ENCODE results near the gene FBXL19. TPM values are rescaled to one million over a fixed set of nuclear protein-coding genes. Genes with fewer than 3 reads are reported as not detected.

Gene FBXL19
- total and polyA plus RNA-seq, 2 experiments from 2014 or later, result 0.64 to 18.2 TPM

DNA sequence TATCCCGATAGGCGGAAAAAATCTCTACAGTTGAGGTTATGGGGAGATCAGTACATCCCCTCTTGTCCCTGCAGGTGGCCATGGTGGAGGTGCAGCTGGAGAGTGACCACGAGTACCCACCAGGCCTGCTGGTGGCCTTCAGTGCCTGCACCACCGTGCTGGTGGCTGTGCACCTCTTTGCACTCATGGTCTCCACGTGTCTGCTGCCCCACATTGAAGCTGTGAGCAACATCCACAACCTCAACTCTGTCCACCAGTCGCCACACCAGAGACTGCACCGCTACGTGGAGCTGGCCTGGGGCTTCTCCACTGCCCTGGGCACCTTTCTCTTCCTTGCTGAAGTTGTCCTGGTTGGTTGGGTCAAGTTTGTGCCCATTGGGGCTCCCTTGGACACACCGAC lies 29.7 kb downstream of the FBXL19 start:
- in situ Hi-C loops (cut with MboI), result loop anchor here (25.0 kb wide), 2 partner anchors 759 to 934 kb away; a partner anchor contains a TSS

DNA sequence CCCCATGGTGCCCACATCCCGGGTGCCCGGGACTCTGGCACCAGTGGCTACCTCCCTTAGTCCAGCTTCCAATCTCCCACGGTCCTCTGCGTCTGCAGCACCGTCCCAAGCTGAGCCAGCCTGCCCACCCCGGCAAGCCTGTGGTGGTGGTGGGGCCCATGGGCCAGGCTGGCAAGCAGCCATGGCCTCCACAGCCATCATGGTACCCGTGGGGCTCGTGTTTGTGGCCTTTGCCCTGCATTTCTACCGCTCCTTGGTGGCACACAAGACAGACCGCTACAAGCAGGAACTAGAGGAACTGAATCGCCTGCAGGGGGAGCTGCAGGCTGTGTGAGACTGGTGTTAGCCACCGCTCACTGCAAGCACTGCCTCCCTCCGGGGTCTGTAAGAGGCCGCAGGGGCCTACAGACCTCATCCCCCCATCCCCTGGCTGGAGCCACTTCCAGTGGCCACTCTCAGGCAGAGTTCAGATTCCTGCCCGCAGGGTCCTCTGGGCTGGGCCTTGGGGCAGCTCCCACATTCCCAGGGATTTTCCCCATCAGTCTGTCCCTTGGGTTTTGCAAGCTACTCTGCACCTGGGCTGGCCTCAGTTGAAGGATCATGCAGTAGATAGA lies 30.2 kb downstream of the FBXL19 start:
- no peaks in the 10 kb centered on the region for H3K9me2 ChIP-seq (ENCODE audit: insufficient read depth)
- no peak overlapping the region for H3K4me3 ChIP-seq
- H3K4me1 ChIP-seq (ENCODE audit: insufficient read depth), result peaks cover 17% of the 10 kb centered on the region
- H3K27me3 ChIP-seq (replicated peaks; ENCODE audit: insufficient read depth), result no peaks in the 10 kb centered on the region
- no peak for TF ChIP-seq EZH2 (IDR thresholded peaks at IDR 0.05; ENCODE audit: insufficient read depth, poor library complexity, severe bottlenecking)
- TF ChIP-seq EZH2phosphoT487 (IDR thresholded peaks at IDR 0.05; ENCODE audit: insufficient read depth, low read depth), result no peak
- H3K9me3 ChIP-seq (ENCODE audit: low read depth), result no peaks in the 10 kb centered on the region
- H3K27ac ChIP-seq, result peak overlapping the region; percentile 5; the same call in 1 of the 2 replicates
- peaks cover 14% of the 10 kb centered on the region for H3K79me2 ChIP-seq (ENCODE audit: insufficient read depth)
- H4K20me1 ChIP-seq (ENCODE audit: insufficient read depth), result no peaks in the 10 kb centered on the region
- H3F3A ChIP-seq (ENCODE audit: insufficient read depth), result peaks cover 33% of the 10 kb centered on the region
- peak; percentile 85 for DNase-seq
- no peaks in the 10 kb centered on the region for H3K36me3 ChIP-seq (ENCODE audit: low read depth)
- no peak overlapping the region for H3K4me2 ChIP-seq (ENCODE audit: unreplicated experiment)
- H3K9ac ChIP-seq, result no peak overlapping the region
- WGBS, 2 experiments (ENCODE audit: low coverage in 1 of 2, low lambda C conversion rate in 2 of 2, missing lambda C conversion rate in 2 of 2), result 28% methylated on average over 15 of the region's 15 CpGs
- in situ Hi-C loops (cut with MboI), result loop anchor here (25.0 kb wide), 2 partner anchors 759 to 934 kb away; a partner anchor contains a TSS
- H2AFZ ChIP-seq, result no peak overlapping the region

More for the DNA sequence above, 29.7 kb downstream of the FBXL19 start:
- TF ChIP-seq EZH2phosphoT487 (IDR thresholded peaks at IDR 0.05; ENCODE audit: insufficient read depth, low read depth) (no peak), EZH2 (IDR thresholded peaks at IDR 0.05; ENCODE audit: insufficient read depth, poor library complexity, severe bottlenecking) (no peak)
- peaks cover 17% of the 10 kb centered on the region; the same call in 1 of the 2 replicates for H3K4me1 ChIP-seq (ENCODE audit: insufficient read depth)
- no peaks in the 10 kb centered on the region for H4K20me1 ChIP-seq (ENCODE audit: insufficient read depth)
- H3K27me3 ChIP-seq (replicated peaks; ENCODE audit: insufficient read depth), result no peaks in the 10 kb centered on the region
- H3K9me2 ChIP-seq (ENCODE audit: insufficient read depth), result no peaks in the 10 kb centered on the region
- no peak overlapping the region for H3K27ac ChIP-seq
- no peak overlapping the region for H2AFZ ChIP-seq
- H3F3A ChIP-seq (ENCODE audit: insufficient read depth), result peaks cover 33% of the 10 kb centered on the region
- WGBS, 2 experiments (ENCODE audit: low coverage in 1 of 2, low lambda C conversion rate in 2 of 2, missing lambda C conversion rate in 2 of 2), result 76 to 77% methylated on average over 9 of the region's 9 CpGs
- H3K4me3 ChIP-seq, result no peak overlapping the region
- H3K4me2 ChIP-seq (ENCODE audit: unreplicated experiment), result no peak overlapping the region
- H3K9me3 ChIP-seq (ENCODE audit: low read depth), result no peaks in the 10 kb centered on the region
- no peak overlapping the region for H3K9ac ChIP-seq
- H3K36me3 ChIP-seq (ENCODE audit: low read depth), result no peaks in the 10 kb centered on the region
- DNase-seq, result no peak
- peaks cover 10% of the 10 kb centered on the region; the same call in 1 of the 2 replicates for H3K79me2 ChIP-seq (ENCODE audit: insufficient read depth)

DNA sequence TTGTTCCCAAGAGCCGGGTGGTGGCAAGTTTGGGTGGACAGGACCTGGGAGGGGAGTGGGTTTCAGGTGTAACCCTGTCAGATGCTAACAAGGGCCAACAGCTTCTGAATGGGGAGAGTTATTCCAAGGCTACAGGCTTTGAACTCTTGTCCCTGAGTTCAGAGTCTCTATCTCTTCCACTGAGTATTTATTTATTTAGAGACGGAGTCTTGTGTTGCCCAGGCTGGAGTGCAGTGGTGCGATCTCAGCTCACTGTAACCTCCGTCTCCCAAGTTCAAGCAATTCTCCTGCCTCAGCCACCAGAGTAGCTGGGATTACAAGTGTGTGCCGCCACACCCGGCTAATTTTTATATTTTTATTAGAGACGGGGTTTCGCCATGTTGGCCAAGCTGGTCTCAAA lies 31.6 kb downstream of the FBXL19 start:
- Histone ChIP-seq H3K27ac (no peak overlapping the region), H2AFZ (no peak overlapping the region), H3K79me2 (ENCODE audit: insufficient read depth) (peaks cover 17% of the 10 kb centered on the region), H4K20me1 (ENCODE audit: insufficient read depth) (no peaks in the 10 kb centered on the region), H3F3A (ENCODE audit: insufficient read depth) (peaks cover 33% of the 10 kb centered on the region), H3K9me3 (ENCODE audit: low read depth) (no peaks in the 10 kb centered on the region), H3K4me1 (ENCODE audit: insufficient read depth) (peaks cover 21% of the 10 kb centered on the region), H3K4me3 (no peak overlapping the region), H3K36me3 (ENCODE audit: low read depth) (peaks cover 1% of the 10 kb centered on the region; the same call in 1 of the 2 replicates), H3K9ac (no peak overlapping the region), H3K9me2 (ENCODE audit: insufficient read depth) (no peaks in the 10 kb centered on the region), H3K27me3 (replicated peaks; ENCODE audit: insufficient read depth) (no peaks in the 10 kb centered on the region), H3K4me2 (ENCODE audit: unreplicated experiment) (no peak overlapping the region)
- TF ChIP-seq EZH2phosphoT487 (IDR thresholded peaks at IDR 0.05; ENCODE audit: insufficient read depth, low read depth) (no peak), EZH2 (IDR thresholded peaks at IDR 0.05; ENCODE audit: insufficient read depth, poor library complexity, severe bottlenecking) (no peak)
- in situ Hi-C loops (cut with MboI), result loop anchor here (25.0 kb wide), 2 partner anchors 757 to 932 kb away; a partner anchor contains a TSS
- no peak for DNase-seq
- 74 to 76% methylated on average over 8 of the region's 8 CpGs for WGBS, 2 experiments (ENCODE audit: low coverage in 1 of 2, low lambda C conversion rate in 2 of 2, missing lambda C conversion rate in 2 of 2)

DNA sequence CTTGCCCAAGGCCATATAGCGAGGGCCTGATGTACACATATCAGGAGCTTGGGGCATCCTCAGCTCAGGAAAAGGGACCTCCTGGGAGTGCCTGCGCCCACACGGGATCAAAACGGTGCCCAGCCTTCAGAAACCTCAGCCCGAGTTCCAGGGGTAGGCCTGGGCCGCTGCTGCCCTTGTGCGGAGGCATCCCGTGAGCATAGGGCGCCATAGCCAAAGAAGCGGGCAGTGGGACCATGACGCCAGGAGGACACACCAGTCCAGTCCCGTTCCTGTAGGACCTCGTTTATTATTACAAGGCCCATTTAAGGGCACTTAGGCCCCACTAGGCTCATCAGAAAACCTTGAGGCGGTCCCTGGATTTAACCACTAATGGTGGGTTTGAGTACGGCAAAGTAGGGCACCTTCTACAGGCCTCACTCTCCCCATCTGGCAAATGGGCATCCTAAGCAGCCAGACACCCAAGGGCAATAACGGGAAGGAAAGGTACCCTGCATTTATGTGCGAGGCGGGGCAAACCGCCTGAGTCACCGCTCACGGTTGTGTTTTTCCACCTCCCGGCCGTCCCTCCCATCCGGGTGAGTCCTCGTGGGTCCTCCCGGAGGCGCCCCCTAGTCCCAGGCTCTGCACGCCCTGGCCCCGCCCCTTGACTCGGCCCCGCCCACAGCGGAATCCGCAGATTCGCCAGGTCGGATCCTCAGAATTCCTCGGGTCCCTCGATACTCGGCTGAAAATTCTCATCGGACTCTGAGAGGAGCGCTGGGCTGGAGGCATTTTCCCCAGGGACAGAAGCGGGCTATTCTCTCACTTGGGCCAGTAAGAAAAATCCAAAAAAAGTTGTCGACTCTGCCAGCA lies 33.5 kb downstream of the FBXL19 start:
- Histone ChIP-seq H3K36me3 (ENCODE audit: low read depth) (peaks cover 13% of the 10 kb centered on the region; the same call in 1 of the 2 replicates), H3K27me3 (replicated peaks; ENCODE audit: insufficient read depth) (no peaks in the 10 kb centered on the region), H3K9me3 (ENCODE audit: low read depth) (no peaks in the 10 kb centered on the region), H3K79me2 (ENCODE audit: insufficient read depth) (peaks cover 34% of the 10 kb centered on the region), H3K27ac (peak overlapping the region; percentile 100), H4K20me1 (ENCODE audit: insufficient read depth) (no peaks in the 10 kb centered on the region), H2AFZ (peak overlapping the region; percentile 99), H3K9ac (peak overlapping the region; percentile 99), H3K4me2 (ENCODE audit: unreplicated experiment) (peak overlapping the region; percentile 100), H3K9me2 (ENCODE audit: insufficient read depth) (no peaks in the 10 kb centered on the region), H3F3A (ENCODE audit: insufficient read depth) (peaks cover 19% of the 10 kb centered on the region), H3K4me1 (ENCODE audit: insufficient read depth) (peaks cover 7% of the 10 kb centered on the region), H3K4me3 (peak overlapping the region; percentile 98)
- in situ Hi-C loops (cut with MboI), result loop anchor here (25.0 kb wide), 2 partner anchors 755 to 930 kb away; a partner anchor contains a TSS
- TF ChIP-seq EZH2phosphoT487 (IDR thresholded peaks at IDR 0.05; ENCODE audit: insufficient read depth, low read depth), result no peak
- TF ChIP-seq EZH2 (IDR thresholded peaks at IDR 0.05; ENCODE audit: insufficient read depth, poor library complexity, severe bottlenecking), result no peak
- WGBS, 2 experiments (ENCODE audit: low coverage in 1 of 2, low lambda C conversion rate in 2 of 2, missing lambda C conversion rate in 2 of 2), result 21 to 24% methylated on average over 37 to 38 of the region's 42 CpGs
- peak; percentile 95 for DNase-seq
